SU-DHL-6 (cell line): ENCODE measurements around the gene RGS6.

ENCODE experiments used
- CTCF ChIP-seq: fragments of 200-600 bp; sonication (generic); IDR thresholded peaks from one replicate; pipeline ENCODE4 v1.5.1; 2017; ENCODE audit warnings: antibody characterized with exemption, mild to moderate bottlenecking, low read length, moderate library complexity; ENCODE audit not compliant: insufficient read depth, poor library complexity, severe bottlenecking
- EZH2phosphoT487 ChIP-seq: fragments of 200-600 bp; sonication (generic), shearing (Covaris generic); conservative IDR thresholded peaks from 2 replicates; pipeline ENCODE4 v1.6.1; 2018; ENCODE audit warnings: mild to moderate bottlenecking, antibody characterized with exemption, low read length, moderate library complexity, mixed read lengths

DNA sequence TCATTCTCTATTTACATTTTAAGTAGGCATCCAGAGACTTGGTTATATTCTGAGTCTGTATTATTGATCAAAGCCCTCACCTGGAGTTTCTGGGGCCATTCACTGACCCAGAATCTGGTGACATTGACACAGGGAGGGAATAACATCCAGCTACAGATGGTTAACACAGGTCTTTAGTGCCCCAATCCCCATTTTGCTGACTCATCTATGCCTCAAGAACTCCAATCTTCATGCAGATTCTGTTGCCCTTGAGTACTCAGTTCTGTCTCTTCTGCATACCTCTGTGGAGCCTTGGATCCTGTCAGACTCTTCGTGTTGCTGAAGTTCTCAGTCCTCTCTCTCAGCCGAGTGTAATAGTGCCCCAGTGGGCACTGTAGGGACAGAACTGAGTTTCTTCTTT lies 208.9 kb downstream of the RGS6 start:
- no peak for TF ChIP-seq CTCF
- TF ChIP-seq EZH2phosphoT487, result no peak
